ENCODE data around the gene CAMSAP3.

GRCh38 chr19:7648265-7649014 lies 52.8 kb downstream of the CAMSAP3 start:
- TF ChIP-seq, protein P1, sequence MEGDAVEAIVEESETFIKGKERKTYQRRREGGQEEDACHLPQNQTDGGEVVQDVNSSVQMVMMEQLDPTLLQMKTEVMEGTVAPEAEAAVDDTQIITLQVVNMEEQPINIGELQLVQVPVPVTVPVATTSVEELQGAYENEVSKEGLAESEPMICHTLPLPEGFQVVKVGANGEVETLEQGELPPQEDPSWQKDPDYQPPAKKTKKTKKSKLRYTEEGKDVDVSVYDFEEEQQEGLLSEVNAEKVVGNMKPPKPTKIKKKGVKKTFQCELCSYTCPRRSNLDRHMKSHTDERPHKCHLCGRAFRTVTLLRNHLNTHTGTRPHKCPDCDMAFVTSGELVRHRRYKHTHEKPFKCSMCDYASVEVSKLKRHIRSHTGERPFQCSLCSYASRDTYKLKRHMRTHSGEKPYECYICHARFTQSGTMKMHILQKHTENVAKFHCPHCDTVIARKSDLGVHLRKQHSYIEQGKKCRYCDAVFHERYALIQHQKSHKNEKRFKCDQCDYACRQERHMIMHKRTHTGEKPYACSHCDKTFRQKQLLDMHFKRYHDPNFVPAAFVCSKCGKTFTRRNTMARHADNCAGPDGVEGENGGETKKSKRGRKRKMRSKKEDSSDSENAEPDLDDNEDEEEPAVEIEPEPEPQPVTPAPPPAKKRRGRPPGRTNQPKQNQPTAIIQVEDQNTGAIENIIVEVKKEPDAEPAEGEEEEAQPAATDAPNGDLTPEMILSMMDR (IDR thresholded peaks at IDR 0.05; ENCODE audit: low read depth, low read length), result no peak
- TF ChIP-seq EZH2phosphoT487 (IDR thresholded peaks at IDR 0.05; ENCODE audit: low read depth), result no peak
